Measurements from ENCODE around the gene MEIG1.

Gene MEIG1

DNA sequence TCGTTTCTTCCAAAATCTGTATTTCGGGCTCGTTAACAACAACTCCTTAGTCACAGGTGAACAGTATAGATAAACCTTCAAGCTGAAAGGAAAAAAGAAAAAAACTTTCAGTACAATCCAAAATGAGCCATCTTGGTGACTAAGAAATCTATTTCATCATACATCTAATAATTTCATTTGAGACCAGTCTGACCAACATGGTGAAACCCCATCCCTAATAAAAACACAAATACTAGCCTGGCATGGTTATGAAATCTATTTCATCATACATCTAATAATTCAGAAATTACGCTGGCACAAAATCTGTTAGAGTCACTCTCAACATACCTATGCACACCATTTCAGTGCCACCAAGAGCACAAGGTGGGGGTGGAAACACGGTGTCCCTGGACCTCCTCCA is 14.1 kb upstream of the MEIG1 start:
- peak; percentile 25 for DNase-seq (ENCODE audit: low read depth)
- no peak overlapping the region for H3K4me3 ChIP-seq (replicated peaks; ENCODE audit: low read depth, low read length)
- TF ChIP-seq, protein P1, sequence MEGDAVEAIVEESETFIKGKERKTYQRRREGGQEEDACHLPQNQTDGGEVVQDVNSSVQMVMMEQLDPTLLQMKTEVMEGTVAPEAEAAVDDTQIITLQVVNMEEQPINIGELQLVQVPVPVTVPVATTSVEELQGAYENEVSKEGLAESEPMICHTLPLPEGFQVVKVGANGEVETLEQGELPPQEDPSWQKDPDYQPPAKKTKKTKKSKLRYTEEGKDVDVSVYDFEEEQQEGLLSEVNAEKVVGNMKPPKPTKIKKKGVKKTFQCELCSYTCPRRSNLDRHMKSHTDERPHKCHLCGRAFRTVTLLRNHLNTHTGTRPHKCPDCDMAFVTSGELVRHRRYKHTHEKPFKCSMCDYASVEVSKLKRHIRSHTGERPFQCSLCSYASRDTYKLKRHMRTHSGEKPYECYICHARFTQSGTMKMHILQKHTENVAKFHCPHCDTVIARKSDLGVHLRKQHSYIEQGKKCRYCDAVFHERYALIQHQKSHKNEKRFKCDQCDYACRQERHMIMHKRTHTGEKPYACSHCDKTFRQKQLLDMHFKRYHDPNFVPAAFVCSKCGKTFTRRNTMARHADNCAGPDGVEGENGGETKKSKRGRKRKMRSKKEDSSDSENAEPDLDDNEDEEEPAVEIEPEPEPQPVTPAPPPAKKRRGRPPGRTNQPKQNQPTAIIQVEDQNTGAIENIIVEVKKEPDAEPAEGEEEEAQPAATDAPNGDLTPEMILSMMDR (IDR thresholded peaks at IDR 0.05; ENCODE audit: low read length, missing control alignments) = no peak

DNA sequence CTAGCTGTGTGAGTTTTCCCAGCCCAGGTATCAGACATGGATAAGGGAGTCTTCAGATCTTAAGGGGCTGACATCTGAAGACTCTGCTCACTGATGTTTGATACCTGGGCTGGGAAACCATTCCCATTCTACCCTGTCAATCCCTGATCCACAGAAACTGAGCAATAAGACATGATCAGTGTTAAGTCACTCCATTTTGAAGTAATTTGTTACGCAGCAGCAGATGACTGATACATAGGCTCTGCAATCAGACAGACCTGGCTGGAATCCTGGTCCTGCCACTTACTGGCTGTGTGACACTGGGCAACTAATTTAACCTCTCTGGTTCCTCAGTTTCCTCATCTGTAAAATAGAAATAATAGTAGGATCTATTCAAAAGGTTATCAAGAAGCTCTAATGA is 11.9 kb upstream of the MEIG1 start:
- TF ChIP-seq, protein P1 (IDR thresholded peaks at IDR 0.05; ENCODE audit: low read length, missing control alignments) = no peak
- DNase-seq (ENCODE audit: low read depth) = no peak
- no peak overlapping the region for H3K4me3 ChIP-seq (replicated peaks; ENCODE audit: low read depth, low read length)

DNA sequence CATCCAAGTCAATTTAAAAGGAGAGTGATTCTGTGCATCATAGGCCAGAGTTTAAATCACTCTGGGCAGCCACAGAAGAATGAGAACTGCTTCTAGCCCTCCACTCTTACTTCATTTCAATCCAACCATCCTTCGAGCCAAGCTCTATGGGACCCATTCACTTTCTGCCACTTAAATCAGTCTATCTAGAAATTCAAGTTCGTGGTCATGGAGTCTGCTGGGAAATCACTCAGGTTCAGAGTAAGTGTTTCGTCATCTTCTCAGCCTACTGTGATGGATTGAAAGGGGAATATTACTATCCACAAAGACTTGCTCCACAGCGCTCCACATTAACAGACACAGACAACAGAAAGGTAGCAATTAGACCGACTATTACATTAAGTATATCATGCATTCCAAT is 9.9 kb upstream of the MEIG1 start:
- H3K4me3 ChIP-seq (replicated peaks; ENCODE audit: low read depth, low read length) = no peak overlapping the region
- no peak for DNase-seq (ENCODE audit: low read depth)
- TF ChIP-seq, protein P1 (IDR thresholded peaks at IDR 0.05; ENCODE audit: low read length, missing control alignments) = no peak

DNA sequence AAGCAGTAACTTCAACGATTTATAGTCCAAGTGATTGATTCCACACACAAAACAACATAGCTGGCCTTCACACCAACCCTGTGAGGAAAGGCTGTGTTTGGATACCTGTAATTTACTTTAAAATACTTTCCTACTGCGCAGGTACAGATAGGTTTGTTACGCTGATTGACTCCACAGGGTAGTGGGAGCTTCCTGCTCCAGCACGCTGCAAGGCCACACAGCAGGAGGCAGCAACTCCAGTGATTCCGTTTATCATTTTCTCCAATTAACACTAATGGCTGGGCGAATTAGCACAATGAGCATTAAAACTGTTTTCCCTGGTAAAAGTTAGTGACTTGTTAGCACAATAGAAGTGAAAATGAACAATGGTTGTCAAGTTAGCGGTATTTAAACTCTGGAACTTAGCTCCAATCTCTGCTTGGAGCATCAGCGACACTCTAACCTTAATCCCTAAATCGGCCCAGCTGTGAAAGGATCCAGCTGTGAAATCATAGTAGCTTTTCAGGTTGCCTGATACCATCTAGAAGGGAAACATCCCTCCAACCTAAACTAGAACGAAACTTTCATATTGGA is 6.3 kb upstream of the MEIG1 start:
- TF ChIP-seq, protein P1 (IDR thresholded peaks at IDR 0.05; ENCODE audit: low read length, missing control alignments) = peak; percentile 22
- DNase-seq (ENCODE audit: low read depth) = no peak
- H3K4me3 ChIP-seq (replicated peaks; ENCODE audit: low read depth, low read length) = peak overlapping the region; percentile 86

DNA sequence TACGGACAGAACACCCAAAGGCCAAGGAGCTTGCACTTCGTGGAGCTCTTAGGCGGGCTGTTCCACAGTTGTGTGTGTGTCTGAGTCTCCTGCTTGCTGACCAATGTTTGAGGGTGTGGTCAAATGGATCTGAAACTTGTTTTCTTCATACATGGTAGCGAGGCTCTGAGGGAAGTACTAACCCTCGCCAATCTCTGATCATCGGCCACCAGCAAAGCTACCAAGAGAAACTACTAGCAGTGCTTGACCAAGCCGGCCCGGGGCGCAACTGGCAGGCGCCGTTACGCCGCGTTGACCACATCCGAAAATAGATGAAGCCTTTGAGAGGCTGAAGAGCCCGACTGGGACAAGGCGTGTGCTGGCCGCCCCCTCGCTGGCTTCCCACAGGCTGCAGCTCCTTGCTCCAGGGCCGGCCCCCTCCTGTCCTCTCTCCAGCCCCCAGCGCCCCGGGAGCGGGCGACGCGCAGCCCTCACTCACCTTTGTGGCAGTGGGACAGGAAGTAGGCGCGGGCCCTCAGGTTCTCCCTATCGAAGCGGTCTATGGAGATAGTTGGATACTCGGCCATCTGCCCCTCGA is 5.7 kb upstream of the MEIG1 start:
- peak overlapping the region; percentile 86 for H3K4me3 ChIP-seq (replicated peaks; ENCODE audit: low read depth, low read length)
- TF ChIP-seq, protein P1 (IDR thresholded peaks at IDR 0.05; ENCODE audit: low read length, missing control alignments) = peak; percentile 20
- peak; percentile 62 for DNase-seq (ENCODE audit: low read depth)

DNA sequence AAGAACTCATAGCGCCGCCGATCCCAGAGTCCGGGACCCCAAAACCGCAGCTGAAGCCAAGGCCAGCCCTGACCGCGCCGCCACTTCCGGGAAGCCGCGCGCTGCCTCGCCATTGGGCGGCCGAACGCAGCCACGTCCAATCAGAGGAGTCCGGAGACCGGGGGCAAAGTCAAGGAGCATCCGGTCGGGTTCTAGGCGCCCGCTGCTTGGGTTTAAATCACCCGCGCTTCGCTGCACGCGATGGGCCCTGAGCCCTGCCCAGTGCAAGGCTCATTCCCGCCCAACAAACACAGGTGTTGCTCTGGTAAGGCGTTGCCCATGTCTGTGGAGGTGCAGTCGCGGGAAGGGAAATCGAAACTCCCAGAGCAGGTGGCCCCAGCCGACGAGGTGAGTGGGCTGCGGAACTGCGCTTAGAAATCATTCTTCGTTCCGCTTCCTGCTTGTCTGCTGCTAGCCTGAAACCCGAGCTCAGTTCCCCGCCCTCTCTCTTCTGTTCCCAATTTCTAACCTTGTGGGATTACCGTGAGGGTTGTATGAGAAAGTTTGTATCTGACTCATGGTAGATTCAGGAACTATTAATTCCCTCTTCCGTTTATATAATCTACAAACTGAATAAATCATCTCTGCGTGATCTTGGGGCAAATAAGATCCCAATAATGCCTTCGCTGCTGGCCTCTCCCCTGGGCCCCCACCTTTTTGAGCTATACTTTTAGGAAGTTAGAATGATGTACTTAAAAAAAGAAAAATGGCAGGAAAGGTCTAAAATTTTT is 5.0 kb upstream of the MEIG1 start, which contains the start of gene DCLRE1C:
Gene DCLRE1C, minus strand, starts transcription at position 96 of the 770 bp plus-strand sequence. Its CDS starts 86 bp downstream, at position 10.
- H3K4me3 ChIP-seq (replicated peaks; ENCODE audit: low read depth, low read length) = peak within 1 kb of the TSS; percentile 86
- peak; percentile 86 for DNase-seq (ENCODE audit: low read depth)
- TF ChIP-seq, protein P1 (IDR thresholded peaks at IDR 0.05; ENCODE audit: low read length, missing control alignments) = no peak
